ENCODE measurements around the gene MTMR1.

Gene MTMR1

DNA sequence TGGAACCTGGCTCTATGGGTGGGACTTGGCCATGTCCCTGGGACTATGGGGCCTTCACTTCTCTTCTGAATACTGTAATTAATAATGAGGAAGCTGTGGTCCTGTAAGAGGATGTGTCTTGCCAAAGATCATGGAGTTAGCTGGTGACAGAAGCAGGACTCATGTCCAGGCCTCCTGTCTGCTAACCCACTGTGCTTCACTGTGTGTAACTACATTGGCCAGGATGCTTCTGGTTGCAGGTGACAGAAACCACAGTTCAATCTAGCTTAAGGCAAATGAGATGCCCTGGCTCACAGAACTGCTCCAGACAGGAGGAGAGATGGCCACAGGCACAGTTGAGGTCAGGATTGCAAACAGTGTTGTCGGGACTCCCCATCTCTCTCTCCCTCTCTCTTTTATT lies 3.1 kb downstream of the MTMR1 start:
- DNase-seq (ENCODE audit: low read depth in 2 of 2): no peak
- no peak for TF ChIP-seq CTCF (IDR thresholded peaks at IDR 0.05; ENCODE audit: low read depth, low read length)
- H3K4me3 ChIP-seq (replicated peaks in 1 of 2; ENCODE audit: low read depth in 2 of 2, low read length in 2 of 2): no peak overlapping the region

DNA sequence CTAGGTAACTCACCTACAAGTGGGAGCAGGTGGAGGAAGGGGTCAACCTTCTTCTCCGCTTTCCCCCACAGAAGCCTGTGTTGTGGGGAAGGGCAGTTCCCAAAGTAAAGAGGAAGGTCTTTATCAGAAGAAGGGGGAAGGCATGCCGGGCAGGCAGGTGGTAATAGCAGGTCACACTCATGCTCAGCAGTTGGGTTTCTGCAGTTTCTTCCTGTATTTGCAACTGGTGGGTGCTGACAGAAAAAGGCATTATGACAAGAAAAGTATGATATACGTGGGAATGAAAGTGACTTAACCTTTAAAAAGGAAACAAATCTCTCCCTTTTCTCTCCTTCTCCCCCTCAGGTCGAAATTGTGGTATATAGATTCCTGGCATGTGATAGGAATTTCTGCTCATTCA lies 3.7 kb downstream of the MTMR1 start:
- H3K4me3 ChIP-seq (replicated peaks in 1 of 2; ENCODE audit: low read depth in 2 of 2, low read length in 2 of 2): no peak overlapping the region
- DNase-seq (ENCODE audit: low read depth in 2 of 2): no peak

GRCh38 chrX:150697641-150698040 lies 4.4 kb downstream of the MTMR1 start:
- no peak overlapping the region for H3K4me3 ChIP-seq (replicated peaks in 1 of 2; ENCODE audit: low read depth in 2 of 2, low read length in 2 of 2)
- no peak for DNase-seq (ENCODE audit: low read depth in 2 of 2)
- no peak for TF ChIP-seq CTCF (IDR thresholded peaks at IDR 0.05; ENCODE audit: low read depth, low read length)

More for the DNA sequence above, 3.7 kb downstream of the MTMR1 start:
- TF ChIP-seq CTCF (IDR thresholded peaks at IDR 0.05; ENCODE audit: low read depth, low read length): no peak

DNA sequence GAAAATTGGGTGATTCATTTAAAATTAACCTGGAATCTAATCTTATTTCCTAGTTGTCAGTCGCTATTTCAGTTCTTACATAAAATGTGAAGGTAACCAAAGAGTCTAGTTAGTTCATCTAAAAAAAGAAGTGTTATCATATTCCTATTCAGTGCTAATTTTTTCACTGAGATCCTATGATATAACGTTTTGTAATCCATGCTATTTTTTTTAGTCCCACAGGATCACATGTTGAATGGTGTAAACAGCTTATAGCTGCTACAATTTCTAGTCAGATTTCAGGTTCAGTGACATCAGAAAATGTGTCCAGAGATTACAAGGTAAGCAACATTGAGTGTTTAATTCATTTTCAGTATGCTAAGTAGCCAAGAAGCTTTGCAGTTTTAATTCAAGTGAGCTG lies 5.8 kb downstream of the MTMR1 start:
- TF ChIP-seq CTCF (IDR thresholded peaks at IDR 0.05; ENCODE audit: low read depth, low read length): no peak
- no peak overlapping the region for H3K4me3 ChIP-seq (replicated peaks in 1 of 2; ENCODE audit: low read depth in 2 of 2, low read length in 2 of 2)
- DNase-seq (ENCODE audit: low read depth in 2 of 2): no peak

DNA sequence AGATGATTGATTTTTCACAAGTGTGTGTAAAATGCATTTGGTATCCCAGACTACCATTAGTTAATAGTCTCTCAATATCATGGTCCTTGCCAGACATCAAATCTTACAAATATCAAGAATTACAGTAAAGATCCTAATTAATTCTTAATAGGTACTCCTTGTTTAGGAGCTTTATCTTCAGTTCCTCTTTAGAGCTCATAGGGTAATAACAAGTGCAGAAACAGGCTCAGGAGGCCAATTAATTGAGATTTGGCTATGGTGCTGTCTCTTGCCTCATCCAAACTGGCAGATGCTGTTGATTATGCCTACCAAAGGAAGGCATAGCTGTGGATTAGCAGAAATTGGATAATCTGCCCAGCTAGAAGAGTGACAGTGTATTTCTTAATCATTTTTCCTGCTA lies 6.9 kb downstream of the MTMR1 start:
- no peak overlapping the region for H3K4me3 ChIP-seq (replicated peaks in 1 of 2; ENCODE audit: low read depth in 2 of 2, low read length in 2 of 2)

DNA sequence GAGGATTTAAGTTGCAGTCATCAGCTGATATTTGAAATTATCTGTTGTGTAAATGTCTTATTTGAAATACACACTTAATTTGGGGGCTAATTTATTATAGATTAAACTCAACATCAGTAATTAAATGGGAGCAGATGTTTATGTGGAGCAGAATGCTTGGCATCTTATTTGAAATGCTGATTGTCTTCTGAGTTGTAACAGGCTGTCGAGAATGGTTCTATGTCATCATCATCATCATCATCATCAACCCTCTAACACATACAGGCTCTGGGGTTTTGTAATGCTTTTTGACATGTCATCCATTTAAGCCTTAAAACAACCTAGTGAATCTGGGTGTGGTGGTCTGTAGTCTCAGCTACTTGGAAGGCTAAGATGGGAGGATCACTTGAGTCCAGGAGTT lies 8.2 kb downstream of the MTMR1 start:
- no peak for TF ChIP-seq CTCF (IDR thresholded peaks at IDR 0.05; ENCODE audit: low read depth, low read length)
- no peak for DNase-seq (ENCODE audit: low read depth in 2 of 2)
- no peak overlapping the region for H3K4me3 ChIP-seq (replicated peaks in 1 of 2; ENCODE audit: low read depth in 2 of 2, low read length in 2 of 2)

More for the DNA sequence above, 6.9 kb downstream of the MTMR1 start:
- no peak for DNase-seq (ENCODE audit: low read depth in 2 of 2)
- TF ChIP-seq CTCF (IDR thresholded peaks at IDR 0.05; ENCODE audit: low read depth, low read length): no peak

DNA sequence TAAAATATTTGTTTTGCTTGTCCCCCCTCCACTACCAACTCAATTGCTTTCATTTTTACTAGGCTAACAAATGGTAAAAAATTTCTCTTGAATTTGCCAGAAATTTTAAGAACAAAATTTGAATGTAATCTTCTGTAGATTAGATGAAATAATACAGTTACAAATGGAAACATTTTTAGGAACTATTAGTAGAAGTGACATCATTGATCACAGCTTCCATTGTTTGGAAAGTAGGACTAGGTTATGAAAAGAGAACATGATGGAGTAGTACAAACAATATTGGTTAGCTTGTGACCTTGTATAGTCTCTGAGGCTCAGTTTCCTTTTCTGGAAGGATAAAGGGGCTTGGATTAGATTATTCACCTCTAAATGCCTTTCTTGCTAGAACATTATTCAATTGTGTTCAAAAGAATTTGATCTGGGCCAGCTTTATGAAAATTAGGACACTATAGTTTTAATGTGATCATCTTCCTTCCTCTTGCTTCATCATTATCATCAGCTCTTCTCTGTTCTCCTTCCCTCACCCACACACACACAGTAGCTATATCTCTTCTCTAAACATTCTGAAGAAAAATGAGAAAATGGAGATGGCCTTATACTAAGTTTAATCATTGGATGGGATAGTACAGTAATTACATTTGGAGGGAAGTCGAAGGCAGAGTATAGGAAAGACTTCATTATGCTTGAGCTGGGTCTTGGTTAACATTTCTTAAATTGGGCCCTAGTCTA lies 9.9 kb downstream of the MTMR1 start:
- DNase-seq (ENCODE audit: low read depth in 2 of 2): no peak
- no peak overlapping the region for H3K4me3 ChIP-seq (replicated peaks in 1 of 2; ENCODE audit: low read depth in 2 of 2, low read length in 2 of 2)
- no peak for TF ChIP-seq CTCF (IDR thresholded peaks at IDR 0.05; ENCODE audit: low read depth, low read length)
